Mesenteric fat pad (tissue), 1 donor: Measurements from ENCODE around the gene MC4R. TPM values are rescaled to one million over a fixed set of nuclear protein-coding genes. Genes with fewer than 3 reads are reported as not detected.

Experiments
- DNase-seq: peaks from one replicate; pipeline ENCODE4 v3.0.0-alpha.2; 2020; ENCODE audit warnings: low spot score
- total RNA-seq: library from RNA; stranded (reverse); fragmentation: NEBNext Ultra II Directional; extraction: Animal tissue kit (Norgen Biotek cat#: 25700); gene quantifications from one replicate; pipeline ENCODE4 v1.2.1, GENCODE V29; 2021
- donor health status: DM: yes; HTN: yes; CAD: no.

MC4R gene
- total RNA-seq, 1 donor from 2014 or later, result not detected

DNA sequence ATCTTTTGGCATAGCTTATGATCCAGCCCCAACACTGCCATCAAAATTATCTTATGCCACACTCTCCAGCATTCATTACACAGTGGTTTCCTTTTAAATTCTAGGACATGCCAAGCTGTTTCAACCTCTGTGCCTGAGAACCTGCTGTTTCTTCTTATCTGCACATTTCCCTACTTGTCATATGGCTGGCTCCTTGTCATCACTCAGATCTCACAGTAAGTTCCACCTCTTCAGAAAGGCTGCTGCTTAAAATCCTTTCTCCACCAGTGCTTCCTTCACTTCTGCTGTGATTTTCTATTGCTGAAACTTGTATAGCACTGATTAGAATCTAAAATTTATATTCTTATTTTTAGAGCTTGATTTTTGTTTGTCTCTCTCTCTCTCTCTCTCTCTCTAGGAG is 43.4 kb downstream of the MC4R start:
- DNase-seq, result no peak

DNA sequence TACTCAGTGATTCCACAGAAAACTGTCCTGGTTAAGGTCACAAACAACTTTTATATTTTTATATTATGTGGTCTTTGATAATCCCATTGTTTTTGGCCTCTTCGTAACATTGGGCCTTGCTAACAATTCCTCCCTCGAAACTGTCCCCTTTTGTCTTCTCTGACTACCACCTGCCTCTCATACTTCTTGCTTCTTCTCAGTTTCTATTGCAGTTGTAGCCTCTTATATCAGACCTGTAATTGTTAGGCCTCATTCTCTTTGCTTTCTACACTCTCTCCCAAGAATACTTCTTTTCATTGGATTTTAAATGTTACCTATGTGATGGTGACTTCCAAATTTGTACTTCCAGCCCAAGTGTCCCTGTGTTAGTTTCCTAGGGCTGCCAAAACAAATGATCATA is 44.7 kb downstream of the MC4R start:
- DNase-seq, result no peak

DNA sequence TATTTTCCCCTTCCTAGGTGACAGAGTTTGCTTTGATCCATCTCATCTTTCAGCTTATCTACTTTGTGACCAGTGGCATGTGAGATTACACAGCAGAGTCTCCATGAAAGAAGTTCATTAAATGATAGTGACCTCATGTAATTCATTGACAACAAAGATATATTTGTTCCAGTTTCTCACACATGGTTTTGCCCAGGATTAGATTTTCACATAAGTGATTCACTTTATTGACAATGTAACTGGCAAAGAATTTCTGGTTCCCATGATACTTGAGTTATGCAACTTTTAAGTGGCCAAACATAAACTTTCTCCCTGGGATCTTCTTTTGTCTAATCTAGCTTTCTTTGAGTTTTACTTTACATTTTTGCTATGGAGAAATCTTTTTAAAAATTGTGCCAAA is 50.0 kb downstream of the MC4R start:
- DNase-seq, result no peak
